SK-N-SH (cell line): ENCODE results near the gene U2AF1L4. TPM values are rescaled to one million over a fixed set of nuclear protein-coding genes. Genes with fewer than 3 reads are reported as not detected.

Source experiments
- CTCF ChIA-PET: fragments of 300-600, 350-600 bp; formaldehyde crosslinking; extraction: SDS; loops from one replicate; lab custom pipeline; 2021; lab: Yijun Ruan, JAX
- POLR2A ChIA-PET: fragments of 350-600 bp; sonication (Branson Sonifier 250); formaldehyde crosslinking; extraction: SDS; loops from one replicate; lab custom pipeline; 2020; ENCODE audit warnings: antibody characterized with exemption, inconsistent platforms; lab: Yijun Ruan, JAX
- DNase-seq: peaks from one replicate; pipeline ENCODE4 v3.0.0; 2012
- H2AFZ ChIP-seq: fragments of 200-600 bp; sonication (generic); 2 replicates; pipeline ENCODE4 v1.8.1; 2016; ENCODE audit warnings: antibody characterized with exemption, mild to moderate bottlenecking, low read depth
- H3F3A ChIP-seq: fragments of 200-600 bp; sonication (generic); replicated peaks from 2 replicates; pipeline ENCODE3; 2016; ENCODE audit warnings: antibody characterized with exemption, mild to moderate bottlenecking; ENCODE audit not compliant: insufficient read depth
- H3K27ac ChIP-seq, 2 experiments: fragments of 200-500 bp in 1 of 2; fragments of 200-600 bp in 1 of 2; sonication (Bioruptor generic) in 1 of 2; sonication (generic), shearing (Covaris generic) in 1 of 2; 2 replicates each; pipeline versions ENCODE4 v1.5.1 to v1.6.1; 2014 to 2016; ENCODE audit warnings: low read depth in 2 of 2, inconsistent platforms in 1 of 2, low read length in 1 of 2, mild to moderate bottlenecking in 1 of 2, mixed read lengths in 1 of 2
- H3K27me3 ChIP-seq: fragments of 200-600 bp; sonication (generic), shearing (Covaris generic); 2 replicates; pipeline ENCODE4 v1.6.1; 2016; ENCODE audit warnings: mixed run types; ENCODE audit not compliant: insufficient read depth
- H3K36me3 ChIP-seq, 2 experiments: fragments of 200-500 bp in 1 of 2; fragments of 200-600 bp in 1 of 2; sonication (Bioruptor generic) in 1 of 2; sonication (generic) in 1 of 2; replicated peaks in 1 of 2; 2 replicates each; pipeline versions ENCODE3 to v1.5.1; 2014 to 2016; ENCODE audit warnings: low read length in 1 of 2, mild to moderate bottlenecking in 1 of 2; ENCODE audit not compliant: insufficient read depth in 2 of 2, control insufficient read depth in 1 of 2
- H3K4me1 ChIP-seq, 2 experiments: fragments of 200-500 bp in 1 of 2; fragments of 200-600 bp in 1 of 2; sonication (Bioruptor generic) in 1 of 2; sonication (generic), shearing (Covaris generic) in 1 of 2; 2 replicates each; pipeline versions ENCODE4 v1.5.1 to v1.6.1; 2014 to 2016; ENCODE audit warnings: low read depth in 1 of 2, low read length in 1 of 2, mixed run types in 1 of 2; ENCODE audit not compliant: insufficient read depth in 2 of 2, control insufficient read depth in 1 of 2
- H3K4me2 ChIP-seq: fragments of 200-600 bp; sonication (generic), shearing (Covaris generic); 2 replicates; pipeline ENCODE4 v1.6.1; 2017; ENCODE audit warnings: mixed run types
- H3K4me3 ChIP-seq, 2 experiments: fragments of 200-500 bp in 1 of 2; fragments of 200-600 bp in 1 of 2; sonication (Bioruptor generic) in 1 of 2; sonication (generic), shearing (Covaris generic) in 1 of 2; 2 replicates each; pipeline versions ENCODE4 v1.5.1 to v1.8.1; 2014 to 2016; ENCODE audit warnings: low read depth in 2 of 2, inconsistent platforms in 1 of 2, low read length in 1 of 2, mild to moderate bottlenecking in 1 of 2, mixed read lengths in 1 of 2, moderate library complexity in 1 of 2
- H3K79me2 ChIP-seq: fragments of 200-600 bp; sonication (generic); 2 replicates; pipeline ENCODE4 v1.8.1; 2017; ENCODE audit warnings: mild to moderate bottlenecking; ENCODE audit not compliant: insufficient read depth
- H3K9ac ChIP-seq: fragments of 200-600 bp; sonication (generic); 2 replicates; pipeline ENCODE4 v1.6.1; 2017; ENCODE audit warnings: mixed run types
- H3K9me2 ChIP-seq: fragments of 200-600 bp; sonication (generic); 2 replicates; pipeline ENCODE4 v1.6.1; 2017; ENCODE audit warnings: mixed run types
- H3K9me3 ChIP-seq: fragments of 200-600 bp; sonication (generic); 2 replicates; pipeline ENCODE4 v1.6.1; 2017; ENCODE audit warnings: mixed run types, mild to moderate bottlenecking, moderate library complexity
- H4K20me1 ChIP-seq: fragments of 200-600 bp; sonication (generic); 2 replicates; pipeline ENCODE4 v1.6.1; 2017; ENCODE audit warnings: mild to moderate bottlenecking, mixed run types; ENCODE audit not compliant: insufficient read depth
- CHD2 ChIP-seq: fragments of 150-350 bp; IDR thresholded peaks from 2 replicates; pipeline ENCODE4 v1.6.1; 2018; ENCODE audit warnings: low read length; ENCODE audit not compliant: partially characterized antibody
- CTCF ChIP-seq: fragments of 200-600 bp; sonication (generic); IDR thresholded peaks from 2 replicates; pipeline ENCODE4 v1.6.1; 2017; ENCODE audit warnings: antibody characterized with exemption, mild to moderate bottlenecking, moderate library complexity
- EZH2phosphoT487 ChIP-seq: fragments of 200-600 bp; sonication (generic); IDR thresholded peaks from 2 replicates; pipeline ENCODE4 v1.6.1; 2017; ENCODE audit warnings: low read depth, mixed run types, mild to moderate bottlenecking, antibody characterized with exemption, moderate library complexity, borderline replicate concordance
- GABPA ChIP-seq: IDR thresholded peaks from 2 replicates; pipeline ENCODE4 v1.4.0; 2012; ENCODE audit warnings: low read depth, mild to moderate bottlenecking
- JUND ChIP-seq: IDR thresholded peaks from 2 replicates; pipeline ENCODE4 v1.4.0; 2012
- MAX ChIP-seq: IDR thresholded peaks from 2 replicates; pipeline ENCODE4 v1.4.0; 2012; ENCODE audit warnings: low read depth
- MXI1 ChIP-seq: IDR thresholded peaks from 2 replicates; pipeline ENCODE4 v1.6.1; 2012; ENCODE audit warnings: mild to moderate bottlenecking, low read depth, low read length, improper control_type of control experiment
- NFIC ChIP-seq: IDR thresholded peaks from 2 replicates; pipeline ENCODE4 v1.4.0; 2012; ENCODE audit warnings: borderline replicate concordance
- PBX3 ChIP-seq: IDR thresholded peaks from 2 replicates; pipeline ENCODE4; 2012
- POLR2AphosphoS5 ChIP-seq: IDR thresholded peaks from 2 replicates; pipeline ENCODE4 v1.6.1; 2012; ENCODE audit warnings: low read depth, low read length
- RCOR1 ChIP-seq: fragments of 150-350 bp; IDR thresholded peaks from 2 replicates; pipeline ENCODE4 v1.6.1; 2017; ENCODE audit warnings: antibody characterized with exemption, low read length
- TAF1 ChIP-seq: IDR thresholded peaks from 2 replicates; pipeline ENCODE4 v1.6.1; 2012; ENCODE audit warnings: low read depth, mild to moderate bottlenecking, low read length, moderate library complexity, borderline replicate concordance
- TEAD4 ChIP-seq: IDR thresholded peaks from 2 replicates; pipeline ENCODE4 v1.4.0; 2012; ENCODE audit warnings: mild to moderate bottlenecking, borderline replicate concordance; ENCODE audit not compliant: insufficient read depth
- ZBTB33 ChIP-seq: IDR thresholded peaks from 2 replicates; pipeline ENCODE4 v1.4.0; 2012; ENCODE audit warnings: low read depth, borderline replicate concordance
- WGBS: methylation state at CpG from one replicate; pipeline ENCODE4 v1.1.6; 2017; ENCODE audit warnings: low lambda C conversion rate; 5-methylcytosine and 5-hydroxymethylcytosine counted together
- polyA plus RNA-seq, 3 experiments: library from polyadenylated mRNA; depleted of rRNA; stranded (reverse); fragments of >200 nt; gene quantifications; 2 replicates each; pipeline ENCODE4 v1.2.3, GENCODE V29; 2012

The U2AF1L4 gene
- polyA plus RNA-seq, 1 of the 3 experiments (the other 2 are of a cell fraction), result 25.9 TPM

GRCh38 chr19:35775298-35776101 lies 30.3 kb upstream of the U2AF1L4 start, which contains the start of gene ARHGAP33 (continued):
- TF ChIP-seq TEAD4 (no peak), MAX (peak; percentile 45; the same call in 1 of the 2 replicates)
- TF ChIP-seq, all 33 proteins: peak for 6

- H3K4me2 ChIP-seq, result peak overlapping the region; percentile 90
- no peaks in the 10 kb centered on the region for H3K27me3 ChIP-seq
- DNase-seq, result no peak
- H3K4me3 ChIP-seq, result peak overlapping the region; percentile 59 to 76
- ChIA-PET POLR2A (no interaction called here), CTCF (no interaction called here)
- peaks cover 8% of the 10 kb centered on the region for H3F3A ChIP-seq
- H3K36me3 ChIP-seq, result no peaks in the 10 kb centered on the region
- H3K9ac ChIP-seq, result no peak overlapping the region
- H3K9me2 ChIP-seq, result no peaks in the 10 kb centered on the region
- peaks cover 13% of the 10 kb centered on the region; the same call in 1 of the 2 replicates for H3K79me2 ChIP-seq
- TF ChIP-seq JUND (no peak), ZBTB33 (no peak), PBX3 (no peak)
- no peaks in the 10 kb centered on the region for H4K20me1 ChIP-seq
- H3K4me1 ChIP-seq, result peaks cover 0 to 12% of the 10 kb centered on the region in 2 experiments; a peak in 2 of 4 replicates
- peak overlapping the region; percentile 76; the same call in 1 of the 2 replicates for H2AFZ ChIP-seq
- H3K27ac ChIP-seq, result no peak overlapping the region
- 4% methylated on average over 9 of the region's 9 CpGs for WGBS
- no peaks in the 10 kb centered on the region for H3K9me3 ChIP-seq
Measured at GRCh38 chr19:35775046-35775297, 29.8 kb upstream of the U2AF1L4 start.

GRCh38 chr19:35774274-35775045 lies 29.2 kb upstream of the U2AF1L4 start:
- Histone ChIP-seq H3K36me3 (no peaks in the 10 kb centered on the region), H2AFZ (peak overlapping the region; percentile 76; the same call in 1 of the 2 replicates), H3K9ac (no peak overlapping the region), H3K4me2 (peak overlapping the region; percentile 90), H3K79me2 (peaks cover 13% of the 10 kb centered on the region; the same call in 1 of the 2 replicates), H3F3A (peaks cover 8% of the 10 kb centered on the region), H3K27ac (no peak overlapping the region), H3K27me3 (no peaks in the 10 kb centered on the region), H4K20me1 (no peaks in the 10 kb centered on the region), H3K9me3 (no peaks in the 10 kb centered on the region), H3K9me2 (no peaks in the 10 kb centered on the region), H3K4me1 (peaks cover 0 to 12% of the 10 kb centered on the region in 2 experiments; a peak in 2 of 4 replicates), H3K4me3 (peak overlapping the region; percentile 59 to 76)
- 10% methylated on average over 14 of the region's 16 CpGs for WGBS
- DNase-seq, result no peak
- ChIA-PET POLR2A (interaction anchor here (0.6 kb wide), 2 partner anchors 12 to 131 kb away, joined by 3 to 5 read pairs; no protein-coding TSS in a partner anchor), CTCF (interaction anchor here (1.1 kb wide), 1 partner anchor 157 kb away, joined by 3 read pairs; no protein-coding TSS in a partner anchor)
- no peak for TF ChIP-seq GABPA
- TF ChIP-seq EZH2phosphoT487, result no peak
- no peak for TF ChIP-seq TAF1
- TF ChIP-seq NFIC, result no peak
- TF ChIP-seq MXI1, result no peak
- TF ChIP-seq MAX, result no peak
- no peak for TF ChIP-seq PBX3
- no peak for TF ChIP-seq POLR2AphosphoS5
- no peak for TF ChIP-seq CHD2
- TF ChIP-seq RCOR1, result no peak
- TF ChIP-seq CTCF, result no peak
- no peak for TF ChIP-seq JUND
